Measurements from ENCODE around the gene PLXNA2.

Gene PLXNA2

DNA sequence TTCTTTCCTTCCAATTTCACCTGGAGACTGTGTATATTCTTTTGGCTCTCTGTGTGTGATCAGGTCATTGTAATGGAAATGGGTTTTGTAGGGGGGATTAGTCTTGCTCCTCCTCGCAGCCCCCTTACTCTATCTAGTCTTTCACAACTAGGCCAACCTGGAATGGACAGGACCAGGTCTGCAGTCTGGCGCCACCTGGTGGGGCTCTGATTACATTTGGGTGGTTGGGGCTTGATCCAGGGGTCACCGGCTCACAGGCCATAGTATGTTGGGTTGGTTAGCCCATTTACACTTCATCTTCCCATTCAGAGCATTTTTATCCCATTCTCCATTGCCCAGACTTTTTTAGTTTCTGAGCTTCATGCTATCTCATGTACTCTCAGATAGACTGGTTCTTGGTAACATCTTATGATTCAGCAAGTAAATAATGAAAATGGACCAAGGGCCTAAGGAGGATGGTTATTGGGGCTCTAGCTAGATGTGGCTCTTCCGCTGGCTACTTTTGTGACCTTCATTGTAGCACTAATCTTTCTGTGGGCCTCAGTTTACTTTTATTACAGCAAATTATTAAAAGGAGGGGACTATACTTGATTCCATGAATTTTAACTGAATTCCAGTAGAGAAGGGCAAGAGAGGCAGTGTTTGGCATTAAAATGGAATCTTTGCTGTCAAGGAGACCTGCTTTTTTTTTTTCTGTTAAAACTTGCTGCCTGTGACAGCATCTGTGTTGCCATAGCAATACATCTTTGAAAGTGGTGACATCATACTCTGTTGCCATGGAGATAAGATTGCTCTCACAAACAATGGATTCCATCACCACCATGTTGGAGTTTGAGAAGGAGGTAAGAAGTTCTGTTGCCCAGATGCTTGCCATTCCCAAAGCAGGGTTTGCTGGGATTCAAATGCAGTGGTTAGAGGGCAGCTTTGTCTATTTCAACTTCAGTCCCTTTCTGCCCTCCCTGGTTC, 150.1 kb downstream of the PLXNA2 start:
- DNase-seq (ENCODE audit: low read depth), result peak; percentile 13

- DNase-seq (ENCODE audit: low read depth), result no peak
Measured at GRCh38 chr1:208093046-208093445, 151.1 kb downstream of the PLXNA2 start.

GRCh38 chr1:208090388-208091301, 153.5 kb downstream of the PLXNA2 start:
- no peak for DNase-seq (ENCODE audit: low read depth)

- DNase-seq (ENCODE audit: low read depth), result no peak
Measured at GRCh38 chr1:208089761-208090370, 154.3 kb downstream of the PLXNA2 start.

DNA sequence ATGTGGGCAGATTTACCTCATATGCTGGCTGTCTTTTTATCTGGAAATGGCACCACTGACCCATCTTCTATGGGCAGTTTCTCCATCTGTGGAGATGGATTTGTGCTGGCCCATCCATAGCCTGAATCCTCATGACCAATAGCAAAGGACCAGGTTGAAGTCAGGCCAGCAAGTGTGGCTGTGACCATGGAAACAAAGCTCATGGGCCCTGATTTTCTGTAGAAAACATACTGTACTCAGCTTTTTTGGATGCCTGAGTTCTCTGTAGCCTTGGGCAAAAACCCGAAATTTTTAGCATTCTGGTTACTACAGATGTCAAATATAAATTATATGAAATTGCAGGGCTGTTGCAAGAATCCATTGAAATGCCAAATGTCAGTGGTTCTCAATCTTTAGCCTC, 155.0 kb downstream of the PLXNA2 start:
- no peak for DNase-seq (ENCODE audit: low read depth)

GRCh38 chr1:208088319-208088718, 155.9 kb downstream of the PLXNA2 start:
- DNase-seq (ENCODE audit: low read depth), result no peak

DNA sequence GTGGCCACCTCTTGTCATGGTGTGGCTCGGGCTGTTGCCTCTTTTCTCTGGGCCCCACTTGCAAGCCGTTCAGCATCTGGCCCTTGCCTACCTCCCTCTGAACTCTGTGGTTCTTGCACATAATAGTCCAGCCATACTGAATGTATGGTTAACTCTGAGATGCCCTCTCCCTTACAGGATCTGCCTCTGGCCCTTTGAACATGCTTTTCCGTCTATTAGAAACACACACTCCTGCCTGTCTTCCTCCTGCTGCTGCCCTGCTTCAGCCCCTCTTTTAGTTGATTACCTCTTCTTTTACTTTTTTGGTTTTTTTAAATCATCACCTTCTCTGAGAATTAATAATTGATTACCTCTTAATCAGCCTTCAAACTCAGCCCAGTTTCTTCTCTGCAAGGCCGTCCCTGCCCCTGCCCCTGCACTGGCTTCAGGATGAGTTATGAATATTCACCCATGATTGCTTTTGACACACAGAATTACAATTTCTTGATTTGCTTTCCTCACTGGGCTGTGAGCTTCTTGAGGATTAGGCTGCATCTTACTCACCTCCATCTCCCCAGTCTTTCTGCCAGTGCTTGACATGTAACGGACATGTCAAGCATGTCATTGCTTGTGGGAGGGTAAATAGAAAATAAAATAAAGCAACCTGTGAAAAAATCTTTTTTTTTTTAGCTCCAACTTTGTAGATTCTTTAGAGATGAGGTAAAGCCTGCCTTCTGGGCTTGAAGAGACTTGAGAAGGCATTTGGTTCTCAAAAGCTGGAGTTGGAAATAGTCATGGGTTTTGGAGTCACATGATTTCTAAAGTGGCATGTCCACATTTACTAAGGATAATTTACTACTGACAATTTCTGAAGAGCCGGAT, 158.3 kb downstream of the PLXNA2 start:
- DNase-seq (ENCODE audit: low read depth), result no peak

DNA sequence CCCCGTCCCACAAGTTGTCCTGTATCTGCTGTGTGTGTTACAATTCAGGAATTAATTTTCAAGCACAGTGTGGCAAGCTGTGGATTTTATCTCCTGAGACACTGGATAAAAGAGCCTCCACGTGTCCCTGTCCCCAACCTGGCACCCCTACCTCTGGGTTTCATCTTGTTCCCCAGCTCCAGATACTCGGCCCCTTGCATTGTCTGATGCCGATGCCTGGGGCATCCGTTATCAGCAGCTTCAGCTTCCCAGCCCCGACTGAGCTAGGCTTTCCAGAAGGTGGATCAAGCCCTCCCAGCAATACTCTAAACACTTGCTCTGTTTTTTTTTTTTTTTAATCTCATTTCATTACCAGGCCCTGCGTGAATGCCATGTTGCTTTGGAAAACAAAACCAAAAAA, 159.4 kb downstream of the PLXNA2 start:
- DNase-seq (ENCODE audit: low read depth), result no peak

GRCh38 chr1:208084220-208084619, 160.0 kb downstream of the PLXNA2 start:
- DNase-seq (ENCODE audit: low read depth), result no peak

GRCh38 chr1:208083715-208084085, 160.5 kb downstream of the PLXNA2 start:
- DNase-seq (ENCODE audit: low read depth), result no peak

GRCh38 chr1:208083016-208083714, 161.0 kb downstream of the PLXNA2 start:
- no peak for DNase-seq (ENCODE audit: low read depth)

DNA sequence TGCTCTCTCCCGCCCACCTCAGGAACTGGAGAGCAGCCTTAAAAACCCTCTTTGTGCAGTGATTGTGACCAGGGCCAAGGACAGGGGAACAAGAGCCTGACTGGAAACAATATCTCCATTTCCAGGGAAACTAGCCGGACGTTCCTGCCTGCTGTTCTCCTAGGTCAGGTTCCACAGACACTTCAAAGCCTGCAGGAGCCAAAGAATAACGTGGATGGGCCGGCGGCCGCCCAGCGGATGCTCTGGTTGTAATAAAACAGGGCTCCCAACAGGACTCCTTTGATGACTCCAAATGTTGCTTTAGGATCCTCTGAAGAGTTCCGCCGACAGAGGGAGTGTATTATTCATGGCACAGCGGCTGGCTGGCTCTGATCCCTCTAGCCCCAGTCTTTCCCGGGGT, 162.2 kb downstream of the PLXNA2 start:
- no peak for DNase-seq (ENCODE audit: low read depth)

DNA sequence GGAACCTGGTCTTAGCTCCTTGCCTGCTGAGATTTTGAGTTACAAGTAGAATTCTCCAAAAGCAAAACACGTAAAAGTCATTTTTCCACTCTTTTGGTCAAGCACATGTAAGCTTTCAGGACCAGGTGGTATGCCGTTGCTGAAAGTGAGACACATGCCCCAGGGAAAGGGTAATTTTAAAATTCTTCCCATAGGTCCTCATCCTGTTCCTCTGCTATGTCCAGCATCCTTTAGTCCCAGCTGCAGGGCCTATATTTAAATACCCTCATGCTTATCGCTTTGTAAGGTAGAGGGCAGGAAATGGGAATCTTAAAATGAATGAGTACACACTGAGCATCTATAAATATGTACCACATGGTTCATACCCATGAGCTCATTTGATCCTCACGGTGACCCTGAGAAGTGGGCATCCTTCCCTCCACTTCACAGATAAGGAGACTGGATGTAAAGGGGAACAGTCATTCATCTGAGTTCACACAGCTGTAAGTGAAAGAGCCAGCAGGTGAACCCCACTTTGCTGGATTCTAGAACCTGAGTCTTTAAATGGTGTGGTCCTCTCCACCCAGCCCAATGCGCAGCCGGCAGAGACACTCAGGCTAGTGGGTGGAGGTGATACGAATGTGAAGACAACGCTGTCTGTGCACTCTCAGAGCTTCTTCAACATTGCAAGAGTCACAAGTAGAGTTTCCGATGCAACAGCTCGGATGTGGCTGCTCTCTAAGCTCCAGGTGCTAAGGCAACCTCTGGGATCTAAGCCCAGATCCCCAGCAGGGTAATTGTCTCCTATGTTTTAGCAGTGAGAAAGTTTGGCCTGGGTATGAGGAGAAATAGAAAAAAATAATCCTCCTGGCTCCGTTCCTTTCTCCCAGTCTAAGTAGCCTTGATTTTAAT, 163.5 kb downstream of the PLXNA2 start:
- no peak for DNase-seq (ENCODE audit: low read depth)

DNA sequence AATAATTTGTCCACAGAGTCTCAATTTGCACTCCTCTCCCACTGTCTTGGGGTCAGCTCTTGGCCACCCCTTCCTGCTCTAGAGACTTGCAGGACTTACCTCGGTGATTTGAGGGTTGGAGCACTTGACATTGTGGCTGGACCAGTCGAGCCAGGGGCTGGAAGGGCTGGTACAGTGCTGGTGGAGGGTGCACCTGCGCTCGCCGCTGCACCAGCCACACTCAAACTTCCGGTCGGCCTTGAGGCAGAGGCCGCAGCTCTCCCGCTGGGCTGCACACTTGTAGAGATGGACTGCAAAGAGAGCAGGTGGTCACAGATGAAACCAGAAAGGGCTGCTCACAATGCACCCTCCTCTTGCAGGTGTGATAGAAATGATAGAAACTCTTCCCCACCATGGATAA, 165.0 kb downstream of the PLXNA2 start:
- DNase-seq (ENCODE audit: low read depth), result no peak

DNA sequence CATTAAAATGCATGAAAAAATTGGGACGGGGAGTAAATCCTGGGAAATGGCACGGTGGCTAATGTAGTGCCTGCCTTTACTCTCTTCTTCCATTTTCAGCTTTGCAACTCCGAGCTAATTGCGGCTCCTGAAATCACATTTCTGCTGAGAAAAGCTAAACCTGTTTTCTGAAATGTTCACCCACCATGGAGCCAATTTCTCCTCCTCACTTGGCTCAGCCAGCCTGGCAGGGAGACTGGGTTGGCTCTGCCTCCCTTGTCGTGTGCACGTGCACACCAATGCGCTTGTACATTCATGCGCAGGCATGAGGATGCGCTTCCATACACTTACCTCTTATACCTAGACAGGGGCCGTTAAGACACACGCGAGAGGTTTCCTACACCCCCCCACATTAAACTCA, 165.4 kb downstream of the PLXNA2 start:
- DNase-seq (ENCODE audit: low read depth), result no peak

DNA sequence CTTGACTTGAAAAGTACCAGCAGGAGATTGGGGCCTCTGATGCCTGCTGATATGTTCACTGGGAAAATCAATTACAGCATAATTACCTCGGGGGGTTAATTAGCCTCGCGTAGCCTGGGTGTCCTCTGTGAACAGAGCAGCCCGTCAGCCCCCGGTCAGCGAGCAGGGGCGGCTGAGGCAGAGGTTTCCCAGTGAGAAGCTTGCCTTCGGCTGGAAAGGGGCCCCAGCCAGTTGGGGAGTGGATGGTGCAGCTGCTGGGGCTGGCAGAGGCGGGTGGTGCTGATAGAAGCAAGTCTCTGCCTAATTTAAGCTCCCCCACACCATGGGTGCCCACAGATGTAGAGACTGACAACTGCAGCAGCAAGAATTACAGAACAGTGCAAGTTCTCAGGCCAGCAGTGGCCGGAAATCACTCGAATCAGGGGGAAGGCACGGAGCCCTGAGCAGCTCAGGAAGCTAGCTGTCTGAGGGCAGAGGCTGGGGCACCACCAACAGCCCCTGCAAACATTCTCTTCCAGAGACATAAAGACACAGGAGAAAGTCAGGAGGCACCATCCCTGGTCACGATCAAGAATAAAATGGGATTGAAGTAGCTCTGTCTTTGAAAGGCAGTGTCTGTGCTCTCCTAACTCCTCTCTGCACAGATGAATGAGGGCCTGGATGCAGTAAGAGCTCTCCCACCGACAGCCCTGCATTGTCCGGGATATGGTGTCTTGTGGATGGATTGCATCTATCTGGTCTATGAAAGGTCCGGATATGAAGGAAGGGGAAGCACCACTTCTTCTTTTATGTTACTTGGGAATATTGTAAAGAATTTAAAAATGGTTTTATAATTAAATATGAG, 166.7 kb downstream of the PLXNA2 start:
- no peak for DNase-seq (ENCODE audit: low read depth)

GRCh38 chr1:208074353-208074752, 169.8 kb downstream of the PLXNA2 start:
- no peak for DNase-seq (ENCODE audit: low read depth)

DNA sequence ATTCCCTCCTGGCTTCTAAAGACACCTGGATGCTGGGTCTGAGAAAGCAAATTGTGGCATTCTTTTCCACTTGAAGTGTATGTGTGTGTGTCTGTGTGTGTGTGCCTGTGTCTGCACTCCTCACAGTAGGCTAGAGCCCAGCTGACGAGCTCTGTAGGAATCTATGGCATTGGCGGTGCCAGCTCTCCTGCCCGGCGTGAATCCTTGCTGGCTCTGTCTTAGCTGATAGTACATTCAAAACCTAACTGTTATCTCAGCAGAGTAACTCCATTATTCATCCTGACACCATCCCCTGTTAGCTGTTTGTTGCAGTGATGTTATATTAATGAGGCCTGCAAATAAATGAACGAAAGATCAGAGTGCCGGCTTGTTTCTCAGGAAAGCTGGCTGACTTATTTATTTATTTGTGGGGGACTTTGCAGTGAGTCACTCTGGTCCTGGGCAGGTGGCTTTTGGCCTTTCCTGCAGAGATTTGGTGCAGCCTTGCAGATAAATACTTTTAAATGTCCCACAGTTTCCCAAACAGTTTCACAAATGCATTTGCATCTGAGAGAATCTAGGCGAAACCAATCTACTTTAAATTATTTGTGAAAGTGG, 172.7 kb downstream of the PLXNA2 start:
- no peak for DNase-seq (ENCODE audit: low read depth)
